H9 (cell line): ENCODE results near the gene OR10AG1. TPM values are rescaled to one million over a fixed set of nuclear protein-coding genes. Genes with fewer than 3 reads are reported as not detected.

Source experiments
- DNase-seq: peaks from one replicate; pipeline ENCODE4 v3.0.0-alpha.2; 2017
- H2AFZ ChIP-seq: one replicate; pipeline ENCODE4 v1.6.1; 2013; ENCODE audit warnings: mild to moderate bottlenecking, low read length, control low read depth, moderate library complexity
- H2AK5ac ChIP-seq: 2 replicates; pipeline ENCODE4 v1.6.1; 2013; ENCODE audit warnings: low read length, control low read depth, mixed read lengths; ENCODE audit not compliant: insufficient read length
- H2BK120ac ChIP-seq: one replicate; pipeline ENCODE4 v1.6.1; 2013; ENCODE audit warnings: low read depth, mild to moderate bottlenecking, low read length, control low read depth, inconsistent platforms; ENCODE audit not compliant: poor library complexity, severe bottlenecking
- H2BK12ac ChIP-seq: 2 replicates; pipeline ENCODE4 v1.6.1; 2013; ENCODE audit warnings: low read length, control low read depth, mixed read lengths, low read depth; ENCODE audit not compliant: insufficient read length
- H2BK15ac ChIP-seq: 2 replicates; pipeline ENCODE4 v1.6.1; 2013; ENCODE audit warnings: low read depth, low read length, control low read depth
- H2BK20ac ChIP-seq: one replicate; pipeline ENCODE4 v1.6.1; 2013; ENCODE audit warnings: low read depth, mild to moderate bottlenecking, low read length, control low read depth, inconsistent platforms; ENCODE audit not compliant: poor library complexity, severe bottlenecking
- H2BK5ac ChIP-seq: 2 replicates; pipeline ENCODE4 v1.6.1; 2013; ENCODE audit warnings: low read length, control low read depth, mixed read lengths; ENCODE audit not compliant: insufficient read length
- H3K14ac ChIP-seq: 2 replicates; pipeline ENCODE4 v1.6.1; 2013; ENCODE audit warnings: low read length, control low read depth; ENCODE audit not compliant: insufficient read depth
- H3K18ac ChIP-seq: 2 replicates; pipeline ENCODE4 v1.6.1; 2013; ENCODE audit warnings: low read depth, mild to moderate bottlenecking, mixed read lengths, low read length, control low read depth; ENCODE audit not compliant: insufficient read length
- H3K23ac ChIP-seq: 2 replicates; pipeline ENCODE4 v1.6.1; 2013; ENCODE audit warnings: low read length, control low read depth, mixed read lengths, low read depth; ENCODE audit not compliant: insufficient read length
- H3K23me2 ChIP-seq: 2 replicates; pipeline ENCODE4 v1.6.1; 2013; ENCODE audit warnings: low read depth, mild to moderate bottlenecking, mixed read lengths, low read length, control low read depth; ENCODE audit not compliant: insufficient read length, poor library complexity, severe bottlenecking
- H3K27ac ChIP-seq: 2 replicates; pipeline ENCODE4 v1.5.1; 2013; ENCODE audit warnings: low read length, control low read depth, mixed read lengths, low read depth; ENCODE audit not compliant: insufficient read length
- H3K27me3 ChIP-seq: 2 replicates; pipeline ENCODE4 v1.6.1; 2013; ENCODE audit warnings: low read length, control low read depth, inconsistent platforms; ENCODE audit not compliant: insufficient read depth
- H3K4ac ChIP-seq: 2 replicates; pipeline ENCODE4 v1.6.1; 2013; ENCODE audit warnings: low read depth, mild to moderate bottlenecking, control low read depth, inconsistent platforms, low read length, moderate library complexity
- H3K4me1 ChIP-seq: 2 replicates; pipeline ENCODE4 v1.6.1; 2013; ENCODE audit warnings: low read length, control low read depth, inconsistent platforms; ENCODE audit not compliant: insufficient read depth
- H3K4me2 ChIP-seq: 2 replicates; pipeline ENCODE4 v1.6.1; 2013; ENCODE audit warnings: low read length, control low read depth, mixed read lengths; ENCODE audit not compliant: insufficient read length, insufficient read depth
- H3K56ac ChIP-seq: 2 replicates; pipeline ENCODE4 v1.6.1; 2013; ENCODE audit warnings: low read depth, mild to moderate bottlenecking, mixed read lengths, low read length, control low read depth; ENCODE audit not compliant: insufficient read length
- H3K79me1 ChIP-seq: 2 replicates; pipeline ENCODE4 v1.6.1; 2013; ENCODE audit warnings: low read depth, mild to moderate bottlenecking, moderate library complexity, low read length, control low read depth, inconsistent platforms; ENCODE audit not compliant: insufficient read depth, poor library complexity, severe bottlenecking
- H3K79me2 ChIP-seq: 2 replicates; pipeline ENCODE4 v1.6.1; 2013; ENCODE audit warnings: low read length, control low read depth, inconsistent platforms; ENCODE audit not compliant: insufficient read depth
- H3K9ac ChIP-seq: 2 replicates; pipeline ENCODE4 v1.6.1; 2013; ENCODE audit warnings: low read length, control low read depth, mixed read lengths; ENCODE audit not compliant: insufficient read length; ENCODE audit errors: extremely low read depth
- H3K9me3 ChIP-seq: one replicate; pipeline ENCODE4 v1.6.1; 2013; ENCODE audit warnings: low read depth, low read length, inconsistent platforms; ENCODE audit not compliant: control insufficient read depth
- H3T11ph ChIP-seq: one replicate; pipeline ENCODE4 v1.6.1; 2013; ENCODE audit warnings: mild to moderate bottlenecking, low read length, control low read depth, inconsistent platforms
- H4K20me1 ChIP-seq: one replicate; pipeline ENCODE4 v1.6.1; 2013; ENCODE audit not compliant: control insufficient read depth, insufficient read length, insufficient read depth
- H4K5ac ChIP-seq: 2 replicates; pipeline ENCODE4 v1.6.1; 2013; ENCODE audit warnings: low read depth, mild to moderate bottlenecking, mixed read lengths, low read length, control low read depth; ENCODE audit not compliant: insufficient read length
- H4K8ac ChIP-seq: replicated peaks from 2 replicates; pipeline ENCODE4 v1.6.1; 2013; ENCODE audit warnings: low read length, control low read depth, mixed read lengths, low read depth; ENCODE audit not compliant: insufficient read length
- H4K91ac ChIP-seq: 2 replicates; pipeline ENCODE4 v1.6.1; 2013; ENCODE audit warnings: low read depth, mild to moderate bottlenecking, moderate library complexity, mixed read lengths, low read length, control low read depth; ENCODE audit not compliant: insufficient read length
- H3K27ac Mint-ChIP-seq, 3 experiments: 2 replicates in 2 of 3; 3 replicates in 1 of 3; pipeline ENCODE4 v1.8.0; 2020 to 2021; ENCODE audit warnings: mixed read lengths in 3 of 3, mild to moderate bottlenecking in 1 of 3, moderate library complexity in 1 of 3
- H3K27me3 Mint-ChIP-seq: 2 replicates; pipeline ENCODE4 v1.8.0; 2021; ENCODE audit warnings: low read depth, mild to moderate bottlenecking, moderate library complexity, mixed read lengths
- H3K36me3 Mint-ChIP-seq, 3 experiments: 2 replicates in 2 of 3; 3 replicates in 1 of 3; pipeline ENCODE4 v1.8.0; 2020 to 2021; ENCODE audit warnings: low read depth in 3 of 3, mixed read lengths in 3 of 3; ENCODE audit not compliant: insufficient read depth in 1 of 3
- H3K4me1 Mint-ChIP-seq, 2 experiments: 2 replicates each; pipeline ENCODE4 v1.8.0; 2020; ENCODE audit warnings: mixed read lengths in 2 of 2
- H3K4me3 Mint-ChIP-seq, 2 experiments: 2 replicates in 1 of 2; 3 replicates in 1 of 2; pipeline ENCODE4 v1.8.0; 2020 to 2021; ENCODE audit warnings: mild to moderate bottlenecking in 2 of 2, mixed read lengths in 2 of 2, moderate library complexity in 1 of 2
- H3K9me3 Mint-ChIP-seq, 2 experiments: 2 replicates in 1 of 2; 3 replicates in 1 of 2; pipeline ENCODE4 v1.8.0; 2020; ENCODE audit warnings: mild to moderate bottlenecking in 2 of 2, mixed read lengths in 2 of 2, moderate library complexity in 1 of 2
- CTCF ChIP-seq: fragments of 200-600 bp; sonication (generic); conservative IDR thresholded peaks from 3 replicates; pipeline ENCODE4 v1.8.0; 2021; ENCODE audit warnings: antibody characterized with exemption, mild to moderate bottlenecking
- WGBS: extraction: QIAGEN DNeasy Blood & Tissue Kit; methylation state at CpG from one replicate; pipeline ENCODE4 v1.1.7; 2013; ENCODE audit warnings: missing lambda C conversion rate, low lambda C conversion rate, mixed read lengths; ENCODE audit not compliant: insufficient read length; ENCODE audit errors: extremely low coverage; 5-methylcytosine and 5-hydroxymethylcytosine counted together
- total RNA-seq: library from RNA; stranded (reverse); gene quantifications from 2 replicates; pipeline ENCODE4 v1.2.1, GENCODE V29; 2021

The OR10AG1 gene
- total RNA-seq, 1 experiment from 2014 or later = not detected

GRCh38 chr11:55970935-55971334, 1.2 kb upstream of the OR10AG1 start:
- Histone ChIP-seq H2BK15ac (no peak overlapping the region), H4K5ac (no peak overlapping the region), H3K27ac (no peak overlapping the region), H2AK5ac (no peak overlapping the region), H3K9ac (no peak overlapping the region), H3K4me2 (no peak overlapping the region), H3K23me2 (no peaks in the 10 kb centered on the region), H2BK12ac (no peak overlapping the region), H3K56ac (no peak overlapping the region), H2BK20ac (no peak overlapping the region), H3K4me1 (no peaks in the 10 kb centered on the region; the same call in 1 of the 2 replicates), H3K18ac (no peak overlapping the region), H3K14ac (no peak overlapping the region), H4K91ac (no peak overlapping the region), H3T11ph (no peak overlapping the region), H3K9me3 (no peaks in the 10 kb centered on the region), H4K8ac (no peak overlapping the region), H2BK120ac (no peak overlapping the region), H2AFZ (no peak overlapping the region), H4K20me1 (no peaks in the 10 kb centered on the region), H3K79me1 (no peaks in the 10 kb centered on the region), H3K23ac (no peak overlapping the region), H2BK5ac (no peak overlapping the region), H3K4ac (no peak overlapping the region), H3K27me3 (no peaks in the 10 kb centered on the region), H3K79me2 (no peaks in the 10 kb centered on the region)
- peaks cover 10% of the 10 kb centered on the region in 2 experiments for H3K4me1 Mint-ChIP-seq
- peaks cover 0 to 3% (median 0%) of the 10 kb centered on the region in 3 experiments; a peak in 1 of 7 replicates for H3K36me3 Mint-ChIP-seq
- H3K27me3 Mint-ChIP-seq = no peaks in the 10 kb centered on the region
- peaks cover 0 to 17% of the 10 kb centered on the region in 2 experiments; a peak in 4 of 5 replicates for H3K9me3 Mint-ChIP-seq
- no peak overlapping the region for H3K4me3 Mint-ChIP-seq
- no peak for TF ChIP-seq CTCF
- WGBS = no CpG with 5 or more reads among the region's 3 CpGs
- DNase-seq = no peak
- H3K27ac Mint-ChIP-seq = peak overlapping the region in 1 of 3 experiments; percentile 25; a peak in 1 of 7 replicates
